HCT116 (cell line): ENCODE measurements around the gene LIMS2. TPM values are rescaled to one million over a fixed set of nuclear protein-coding genes. Genes with fewer than 3 reads are reported as not detected.

Experiments used
- ATAC-seq: fragments of 200-7000 bp; cut with Tn5 transposase; 2 replicates; pipeline ENCODE4 v1.9.1; 2020; ENCODE audit warnings: mild to moderate bottlenecking, moderate library complexity
- BruUV-seq: library from RNA; stranded (reverse); fragments of 400-500 nt; replicated peaks from 2 replicates; lab custom pipeline; 2021; lab: Mats Ljungman, UMichigan
- CTCF ChIA-PET: fragments of 300-600 bp; sonication (Branson Sonifier 250); formaldehyde crosslinking; loops from one replicate; lab custom pipeline; 2021; ENCODE audit warnings: antibody characterized with exemption; lab: Charles Lee
- POLR2A ChIA-PET: fragments of 300-600, 350-600 bp; sonication (Branson Sonifier 250); formaldehyde crosslinking; loops from one replicate; lab custom pipeline; 2021; ENCODE audit warnings: antibody characterized with exemption; lab: Charles Lee
- RAD21 ChIA-PET, 2 experiments: fragments of 300-600 bp; sonication (Branson Sonifier 250); formaldehyde crosslinking; loops; one replicate each; lab custom pipeline; 2023; ENCODE audit warnings: low total read pairs in 2 of 2; ENCODE audit not compliant: uncharacterized antibody in 2 of 2, unreplicated experiment in 2 of 2, low non-redundant PET in 1 of 2; lab: Charles Lee
- DNase-seq: peaks from one replicate; pipeline ENCODE4 v3.0.0-alpha.2; 2010; ENCODE audit warnings: low read depth, low spot score
- H2AFZ ChIP-seq: fragments of 200-600 bp; shearing (Covaris generic), sonication (generic); 2 replicates; pipeline ENCODE4 v1.6.1; 2017; ENCODE audit warnings: low read depth, mixed run types, mixed read lengths, antibody characterized with exemption, low read length; ENCODE audit not compliant: poor library complexity, severe bottlenecking
- H3K27ac ChIP-seq: 2 replicates; pipeline ENCODE4 v1.5.1; 2012; ENCODE audit warnings: low read depth, low read length
- H3K27me3 ChIP-seq: fragments of 200-600 bp; sonication (generic); 2 replicates; pipeline ENCODE4 v1.6.1; 2016; ENCODE audit warnings: mixed run types, low read length, mixed read lengths; ENCODE audit not compliant: insufficient read depth
- H3K36me3 ChIP-seq, 2 experiments: fragments of 200-500 bp in 1 of 2; fragments of 200-600 bp in 1 of 2; sonication (Bioruptor generic) in 1 of 2; sonication (generic) in 1 of 2; 2 replicates each; pipeline versions ENCODE4 v1.5.1 to v1.6.1; 2014 to 2016; ENCODE audit warnings: low read length in 2 of 2, inconsistent platforms in 1 of 2, mixed read lengths in 1 of 2, mixed run types in 1 of 2; ENCODE audit not compliant: insufficient read depth in 2 of 2, control insufficient read depth in 1 of 2
- H3K4me1 ChIP-seq, 2 experiments: fragments of 200-600 bp in 1 of 2; sonication (generic) in 1 of 2; 2 replicates each; pipeline versions ENCODE4 v1.5.1 to v1.6.1; 2012 to 2017; ENCODE audit warnings: low read length in 2 of 2, inconsistent platforms in 1 of 2, mild to moderate bottlenecking in 1 of 2, mixed read lengths in 1 of 2, mixed run types in 1 of 2, moderate library complexity in 1 of 2; ENCODE audit not compliant: insufficient read depth in 2 of 2, control insufficient read depth in 1 of 2
- H3K4me2 ChIP-seq: fragments of 200-600 bp; sonication (generic); 2 replicates; pipeline ENCODE4 v1.6.1; 2017; ENCODE audit warnings: mixed run types, low read length, mixed read lengths
- H3K4me3 ChIP-seq, 2 experiments: fragments of 200-600 bp in 1 of 2; sonication (generic) in 1 of 2; replicated peaks in 1 of 2; 2 replicates each; pipeline ENCODE4 v1.5.1; 2011 to 2016; ENCODE audit warnings: low read length in 2 of 2, control low read depth in 1 of 2, low read depth in 1 of 2, mild to moderate bottlenecking in 1 of 2, mixed read lengths in 1 of 2, mixed run types in 1 of 2
- H3K79me2 ChIP-seq: fragments of 200-600 bp; sonication (generic); 2 replicates; pipeline ENCODE4 v1.6.1; 2017; ENCODE audit warnings: mild to moderate bottlenecking, mixed run types, low read length, moderate library complexity, mixed read lengths; ENCODE audit not compliant: insufficient read depth
- H3K9ac ChIP-seq: fragments of 200-600 bp; sonication (generic); 2 replicates; pipeline ENCODE4 v1.6.1; 2016; ENCODE audit warnings: low read length, mixed read lengths
- H3K9me2 ChIP-seq: fragments of 200-600 bp; sonication (generic), shearing (Covaris generic); 2 replicates; pipeline ENCODE4 v1.6.1; 2017; ENCODE audit warnings: mixed run types, mild to moderate bottlenecking, moderate library complexity; ENCODE audit not compliant: insufficient read depth
- H3K9me3 ChIP-seq, 2 experiments: fragments of 200-500 bp in 1 of 2; fragments of 200-600 bp in 1 of 2; sonication (Bioruptor generic) in 1 of 2; sonication (generic) in 1 of 2; 2 replicates each; pipeline ENCODE4 v1.6.1; 2014 to 2017; ENCODE audit warnings: low read length in 2 of 2, mixed read lengths in 2 of 2, inconsistent platforms in 1 of 2, low read depth in 1 of 2, mild to moderate bottlenecking in 1 of 2, mixed run types in 1 of 2, moderate library complexity in 1 of 2; ENCODE audit not compliant: control insufficient read depth in 1 of 2, insufficient read depth in 1 of 2
- H4K20me1 ChIP-seq: fragments of 200-600 bp; sonication (generic), shearing (Covaris generic); 2 replicates; pipeline ENCODE4 v1.6.1; 2017; ENCODE audit warnings: mixed run types, mild to moderate bottlenecking, moderate library complexity; ENCODE audit not compliant: insufficient read depth
- CBX3 ChIP-seq: IDR thresholded peaks from 2 replicates; pipeline ENCODE4 v1.6.1; 2012; ENCODE audit warnings: low read depth
- EGR1 ChIP-seq: IDR thresholded peaks from 2 replicates; pipeline ENCODE4 v1.6.1; 2012; ENCODE audit warnings: low read depth
- EZH2 ChIP-seq: fragments of 200-600 bp; sonication (generic); IDR thresholded peaks from 2 replicates; pipeline ENCODE4 v1.6.1; 2017; ENCODE audit warnings: antibody characterized with exemption, mixed run types
- EZH2phosphoT487 ChIP-seq: fragments of 200-600 bp; IDR thresholded peaks from 2 replicates; pipeline ENCODE4 v1.6.1; 2018; ENCODE audit warnings: antibody characterized with exemption, borderline replicate concordance
- POLR2AphosphoS5 ChIP-seq: IDR thresholded peaks from 2 replicates; pipeline ENCODE4 v1.6.1; 2011; ENCODE audit warnings: mild to moderate bottlenecking, low read depth, low read length, moderate library complexity
- RAD21 ChIP-seq: IDR thresholded peaks from 2 replicates; pipeline ENCODE4 v1.6.1; 2012; ENCODE audit warnings: low read depth, mild to moderate bottlenecking
- SRF ChIP-seq: IDR thresholded peaks from 2 replicates; pipeline ENCODE4 v1.6.1; 2012; ENCODE audit warnings: low read depth
- TCF7L2 ChIP-seq: IDR thresholded peaks from 2 replicates; pipeline ENCODE4 v1.7.0; 2011; ENCODE audit warnings: borderline replicate concordance, inconsistent platforms; ENCODE audit not compliant: insufficient read depth, insufficient read length; ENCODE audit errors: extremely low read depth
- YY1 ChIP-seq: IDR thresholded peaks from 2 replicates; pipeline ENCODE4 v1.6.1; 2011; ENCODE audit warnings: low read length, low read depth, moderate library complexity, mild to moderate bottlenecking; ENCODE audit not compliant: insufficient replicate concordance; ENCODE audit errors: extremely low read depth
- ZNF274 ChIP-seq: fragments of 200-500 bp; sonication (Bioruptor generic); IDR thresholded peaks from 2 replicates; pipeline ENCODE4 v1.6.1; 2014; ENCODE audit warnings: mild to moderate bottlenecking, low read depth, low read length, inconsistent platforms
- intact Hi-C: fragments of 100-400 bp; cut with micrococcal nuclease; formaldehyde crosslinking; loops from 2 replicates; pipeline ENCODE4 v1.10.0; 2022
- total RNA-seq: library from RNA; stranded (reverse); gene quantifications from one replicate; pipeline ENCODE4 v1.2.1, GENCODE V29; 2021; ENCODE audit not compliant: unreplicated experiment
- TF ChIP-seq, protein P1 (sequence below): IDR thresholded peaks from 2 replicates; pipeline ENCODE4 v1.6.1; 2012; ENCODE audit warnings: low read depth
- TF ChIP-seq, protein P2 (sequence below): IDR thresholded peaks from 2 replicates; pipeline ENCODE4 v1.6.1; 2012

LIMS2 gene
- total RNA-seq, 1 experiment from 2014 or later: 3.7 TPM

DNA sequence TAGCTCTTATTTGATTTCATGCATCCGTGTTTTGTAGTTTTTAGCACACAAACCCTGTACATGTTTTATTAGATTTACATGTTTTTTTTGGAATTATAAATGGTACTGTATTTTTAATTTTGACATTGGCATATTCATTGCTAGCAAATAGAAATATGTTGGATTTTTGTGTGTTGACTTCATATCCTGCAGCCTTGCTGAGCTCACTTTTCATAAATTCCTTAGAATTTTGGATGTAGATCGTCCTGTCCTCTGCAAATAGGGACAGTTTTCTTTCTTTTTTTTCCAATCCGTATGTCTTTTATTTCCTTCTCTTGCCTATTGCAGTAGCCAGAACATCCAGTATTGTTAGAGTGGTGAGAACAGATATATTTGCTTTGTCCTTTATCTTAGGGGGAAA is 76.1 kb downstream of the LIMS2 start:
- no TSS peak for BruUV-seq
- H3K27me3 ChIP-seq: no peaks in the 10 kb centered on the region
- no peak overlapping the region for H3K27ac ChIP-seq
- no peaks in the 10 kb centered on the region for H4K20me1 ChIP-seq
- H3K36me3 ChIP-seq: no peaks in the 10 kb centered on the region
- CTCF ChIA-PET: interaction anchor here (1.5 kb wide), 1 partner anchor 8 kb away, joined by 7 read pairs; no protein-coding TSS in a partner anchor
- POLR2A ChIA-PET: no interaction called here
- no peaks in the 10 kb centered on the region for H3K79me2 ChIP-seq
- intact Hi-C loops: no loop called here
- H3K9ac ChIP-seq: no peak overlapping the region
- H3K9me3 ChIP-seq: no peaks in the 10 kb centered on the region; a peak in 1 of 4 replicates
- no peak for ATAC-seq
- RAD21 ChIA-PET: no interaction called here
- no peak overlapping the region for H3K4me2 ChIP-seq
- H3K9me2 ChIP-seq: no peaks in the 10 kb centered on the region
- no peak for DNase-seq
- peaks cover 0 to 4% of the 10 kb centered on the region in 2 experiments; a peak in 1 of 4 replicates for H3K4me1 ChIP-seq
- no peak overlapping the region for H3K4me3 ChIP-seq
- TF ChIP-seq EZH2phosphoT487 (no peak), EGR1 (no peak), YY1 (no peak), CBX3 (no peak)
- H2AFZ ChIP-seq: no peak overlapping the region

DNA sequence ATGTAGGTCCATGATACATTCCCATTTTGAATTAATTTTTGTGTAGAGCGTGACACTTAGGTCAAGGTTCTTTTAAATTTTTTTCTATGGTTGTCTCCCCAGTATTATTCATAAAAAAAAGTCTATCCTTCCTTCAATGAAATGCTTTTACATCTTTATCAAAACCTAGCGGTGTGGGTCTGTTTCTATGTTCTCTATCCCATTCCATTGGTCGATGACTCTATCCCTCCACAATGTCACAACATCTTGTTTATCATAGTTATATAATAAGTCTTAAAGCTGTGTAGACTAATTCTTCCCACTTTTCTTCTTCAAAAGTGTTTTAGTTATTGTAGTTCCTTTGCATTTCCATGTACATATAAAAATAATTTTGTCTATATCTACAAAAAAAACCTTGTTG is 76.6 kb downstream of the LIMS2 start:
- ChIA-PET RAD21 (no interaction called here), POLR2A (no interaction called here), CTCF (interaction anchor here (1.5 kb wide), 1 partner anchor 8 kb away, joined by 7 read pairs; no protein-coding TSS in a partner anchor)
- Histone ChIP-seq H3K9ac (no peak overlapping the region), H3K9me2 (no peaks in the 10 kb centered on the region), H3K9me3 (no peaks in the 10 kb centered on the region; a peak in 1 of 4 replicates), H2AFZ (no peak overlapping the region), H3K36me3 (no peaks in the 10 kb centered on the region), H3K27me3 (no peaks in the 10 kb centered on the region), H3K4me1 (peaks cover 0 to 4% of the 10 kb centered on the region in 2 experiments; a peak in 1 of 4 replicates), H4K20me1 (no peaks in the 10 kb centered on the region), H3K4me3 (no peak overlapping the region), H3K79me2 (no peaks in the 10 kb centered on the region), H3K27ac (no peak overlapping the region), H3K4me2 (no peak overlapping the region)
- TF ChIP-seq EZH2: no peak
- TF ChIP-seq TCF7L2: no peak
- TF ChIP-seq, protein P1, sequence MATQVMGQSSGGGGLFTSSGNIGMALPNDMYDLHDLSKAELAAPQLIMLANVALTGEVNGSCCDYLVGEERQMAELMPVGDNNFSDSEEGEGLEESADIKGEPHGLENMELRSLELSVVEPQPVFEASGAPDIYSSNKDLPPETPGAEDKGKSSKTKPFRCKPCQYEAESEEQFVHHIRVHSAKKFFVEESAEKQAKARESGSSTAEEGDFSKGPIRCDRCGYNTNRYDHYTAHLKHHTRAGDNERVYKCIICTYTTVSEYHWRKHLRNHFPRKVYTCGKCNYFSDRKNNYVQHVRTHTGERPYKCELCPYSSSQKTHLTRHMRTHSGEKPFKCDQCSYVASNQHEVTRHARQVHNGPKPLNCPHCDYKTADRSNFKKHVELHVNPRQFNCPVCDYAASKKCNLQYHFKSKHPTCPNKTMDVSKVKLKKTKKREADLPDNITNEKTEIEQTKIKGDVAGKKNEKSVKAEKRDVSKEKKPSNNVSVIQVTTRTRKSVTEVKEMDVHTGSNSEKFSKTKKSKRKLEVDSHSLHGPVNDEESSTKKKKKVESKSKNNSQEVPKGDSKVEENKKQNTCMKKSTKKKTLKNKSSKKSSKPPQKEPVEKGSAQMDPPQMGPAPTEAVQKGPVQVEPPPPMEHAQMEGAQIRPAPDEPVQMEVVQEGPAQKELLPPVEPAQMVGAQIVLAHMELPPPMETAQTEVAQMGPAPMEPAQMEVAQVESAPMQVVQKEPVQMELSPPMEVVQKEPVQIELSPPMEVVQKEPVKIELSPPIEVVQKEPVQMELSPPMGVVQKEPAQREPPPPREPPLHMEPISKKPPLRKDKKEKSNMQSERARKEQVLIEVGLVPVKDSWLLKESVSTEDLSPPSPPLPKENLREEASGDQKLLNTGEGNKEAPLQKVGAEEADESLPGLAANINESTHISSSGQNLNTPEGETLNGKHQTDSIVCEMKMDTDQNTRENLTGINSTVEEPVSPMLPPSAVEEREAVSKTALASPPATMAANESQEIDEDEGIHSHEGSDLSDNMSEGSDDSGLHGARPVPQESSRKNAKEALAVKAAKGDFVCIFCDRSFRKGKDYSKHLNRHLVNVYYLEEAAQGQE: no peak
- no peak for TF ChIP-seq POLR2AphosphoS5
- TF ChIP-seq EZH2phosphoT487: no peak
- TF ChIP-seq RAD21: no peak
- TF ChIP-seq SRF: no peak
- TF ChIP-seq EGR1: no peak
- no peak for TF ChIP-seq ZNF274
- TF ChIP-seq, protein P2, sequence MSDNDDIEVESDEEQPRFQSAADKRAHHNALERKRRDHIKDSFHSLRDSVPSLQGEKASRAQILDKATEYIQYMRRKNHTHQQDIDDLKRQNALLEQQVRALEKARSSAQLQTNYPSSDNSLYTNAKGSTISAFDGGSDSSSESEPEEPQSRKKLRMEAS: no peak
- no peak for DNase-seq
- ATAC-seq: no peak
- intact Hi-C loops: no loop called here
- no TSS peak for BruUV-seq
